Amniotic epithelial cell (primary cell): ENCODE data around the gene ARHGEF11.

Experiments used
- DNase-seq: peaks from one replicate; pipeline ENCODE4 v3.0.0-alpha.2; 2010; ENCODE audit warnings: low read depth

Gene ARHGEF11

GRCh38 chr1:156894711-156895454 is 150.7 kb downstream of the ARHGEF11 start:
- peak; percentile 65 for DNase-seq

GRCh38 chr1:156894001-156894400 is 151.5 kb downstream of the ARHGEF11 start:
- DNase-seq: no peak

- DNase-seq: no peak
These were observed 152.2 kb downstream of the ARHGEF11 start, which contains the start of gene PEAR1 for GRCh38 chr1:156893048-156893953. Gene PEAR1 (plus strand): TSS chr1:156893718. CDS start chr1:156903927, 10,209 bp downstream.

- DNase-seq: peak; percentile 79
These were observed 153.1 kb downstream of the ARHGEF11 start for GRCh38 chr1:156892190-156893047.

GRCh38 chr1:156889802-156890580 is 155.6 kb downstream of the ARHGEF11 start:
- DNase-seq: peak; percentile 73

GRCh38 chr1:156887734-156888133 is 157.8 kb downstream of the ARHGEF11 start:
- no peak for DNase-seq

GRCh38 chr1:156887317-156887716 is 158.2 kb downstream of the ARHGEF11 start:
- DNase-seq: no peak

- no peak for DNase-seq
These were observed 158.8 kb downstream of the ARHGEF11 start for GRCh38 chr1:156886583-156887281.

GRCh38 chr1:156885880-156886355 is 159.6 kb downstream of the ARHGEF11 start:
- no peak for DNase-seq

- no peak for DNase-seq
These were observed 160.2 kb downstream of the ARHGEF11 start for GRCh38 chr1:156885314-156885713.
